ENCODE data around the gene SLC39A2.

DNA sequence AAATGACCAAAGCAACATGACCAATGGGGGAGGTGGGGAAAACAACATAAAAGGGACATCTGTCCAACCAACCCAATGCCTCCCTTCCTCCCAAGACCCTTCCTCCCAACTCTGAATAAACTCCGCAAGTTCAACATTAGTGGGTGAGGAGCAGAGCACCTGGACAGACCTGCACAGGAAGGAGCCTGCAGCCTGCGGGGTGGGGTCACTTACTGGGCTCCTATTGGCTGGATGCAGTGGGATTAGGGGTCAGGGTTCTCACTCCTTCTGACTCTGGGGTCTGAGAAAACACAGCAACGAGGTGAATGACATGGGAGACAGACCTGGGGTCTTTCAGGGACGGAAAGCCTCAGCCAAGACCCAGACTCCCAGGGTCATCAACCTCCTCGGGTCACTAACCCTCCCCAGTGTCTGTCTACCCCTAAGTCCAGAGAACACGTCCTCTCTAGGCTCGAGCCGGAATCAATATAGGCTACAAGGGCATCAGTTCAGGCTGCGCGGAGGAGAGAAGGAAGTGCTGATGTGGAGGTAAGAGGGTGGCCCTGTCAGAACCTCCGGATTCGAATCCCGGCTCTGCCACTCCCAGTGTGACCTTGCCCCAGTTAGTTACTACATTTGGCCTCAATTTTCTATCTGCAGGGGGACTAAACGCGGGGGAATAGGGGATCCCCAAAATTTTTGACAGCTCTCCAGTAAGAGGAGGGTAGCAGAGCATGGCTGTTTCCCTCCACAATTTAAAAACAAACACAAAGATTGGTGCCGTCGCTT lies 24.9 kb downstream of the SLC39A2 start:
- TF ChIP-seq, protein P1, sequence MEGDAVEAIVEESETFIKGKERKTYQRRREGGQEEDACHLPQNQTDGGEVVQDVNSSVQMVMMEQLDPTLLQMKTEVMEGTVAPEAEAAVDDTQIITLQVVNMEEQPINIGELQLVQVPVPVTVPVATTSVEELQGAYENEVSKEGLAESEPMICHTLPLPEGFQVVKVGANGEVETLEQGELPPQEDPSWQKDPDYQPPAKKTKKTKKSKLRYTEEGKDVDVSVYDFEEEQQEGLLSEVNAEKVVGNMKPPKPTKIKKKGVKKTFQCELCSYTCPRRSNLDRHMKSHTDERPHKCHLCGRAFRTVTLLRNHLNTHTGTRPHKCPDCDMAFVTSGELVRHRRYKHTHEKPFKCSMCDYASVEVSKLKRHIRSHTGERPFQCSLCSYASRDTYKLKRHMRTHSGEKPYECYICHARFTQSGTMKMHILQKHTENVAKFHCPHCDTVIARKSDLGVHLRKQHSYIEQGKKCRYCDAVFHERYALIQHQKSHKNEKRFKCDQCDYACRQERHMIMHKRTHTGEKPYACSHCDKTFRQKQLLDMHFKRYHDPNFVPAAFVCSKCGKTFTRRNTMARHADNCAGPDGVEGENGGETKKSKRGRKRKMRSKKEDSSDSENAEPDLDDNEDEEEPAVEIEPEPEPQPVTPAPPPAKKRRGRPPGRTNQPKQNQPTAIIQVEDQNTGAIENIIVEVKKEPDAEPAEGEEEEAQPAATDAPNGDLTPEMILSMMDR (IDR thresholded peaks at IDR 0.05), result no peak
- TF ChIP-seq POLR2A (IDR thresholded peaks at IDR 0.05), result no peak
